ENCODE data around the gene CD300H.

The CD300H gene

DNA sequence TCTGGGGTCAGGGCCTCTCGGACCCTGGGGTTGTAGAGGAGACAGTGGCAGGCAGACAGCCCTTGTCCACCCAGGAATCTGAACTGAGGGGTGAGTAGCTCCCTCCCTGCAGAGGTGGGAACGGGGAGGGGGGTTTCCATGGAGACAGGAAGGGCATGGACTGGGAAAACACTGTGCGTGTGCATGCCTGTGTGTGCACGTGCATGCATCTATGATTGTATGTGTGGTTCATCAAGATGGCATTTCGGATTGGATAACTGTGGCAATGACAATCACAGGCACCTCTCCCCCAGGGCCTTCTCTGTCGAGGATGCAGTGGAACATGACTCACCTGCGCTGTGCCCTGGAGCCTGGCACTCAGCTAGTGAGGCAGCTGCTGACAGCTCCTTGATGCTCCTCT lies 15.3 kb downstream of the CD300H start:
- DNase-seq (ENCODE audit: low read depth in 3 of 3, low spot score in 1 of 3), result no peak

DNA sequence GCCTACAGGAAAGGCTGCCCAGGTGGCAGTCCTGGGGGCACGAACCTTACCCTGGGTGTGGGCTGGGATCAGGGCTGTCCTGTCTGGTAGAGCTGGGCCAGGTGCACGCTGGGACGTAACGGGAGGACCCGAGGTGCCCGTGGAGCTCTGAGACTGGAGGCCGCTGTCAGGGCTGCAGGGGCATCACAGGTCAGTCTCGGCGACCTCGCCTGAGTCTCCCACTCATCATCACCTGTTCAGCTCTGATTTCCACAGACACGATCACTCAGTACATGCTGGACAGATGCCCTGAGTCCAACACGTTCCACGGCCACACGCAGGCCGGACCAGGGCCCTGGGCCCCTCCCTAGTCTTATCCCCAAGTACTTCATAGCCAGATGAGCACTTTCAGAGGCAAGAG lies 16.7 kb downstream of the CD300H start:
- no peak for DNase-seq (ENCODE audit: low read depth in 3 of 3, low spot score in 1 of 3)

DNA sequence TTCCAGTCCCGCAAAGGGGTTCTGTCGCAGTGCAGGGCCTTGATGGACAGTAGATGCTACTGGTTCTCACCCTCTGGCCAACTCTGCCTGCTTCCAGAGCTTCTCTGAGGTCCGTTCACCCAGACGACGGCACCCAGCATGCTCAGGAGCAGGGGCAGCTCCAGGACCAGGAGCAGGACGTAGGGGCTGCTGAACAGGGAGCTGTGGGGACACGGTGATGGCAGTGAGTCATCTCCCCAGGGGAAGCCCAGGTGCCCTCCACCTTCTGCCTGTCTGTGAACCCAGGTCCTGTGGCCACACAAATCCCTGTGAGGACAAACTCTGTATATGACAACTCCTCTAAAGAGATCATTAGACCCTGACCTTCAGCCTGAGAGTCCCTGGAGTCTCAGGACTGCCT lies 18.0 kb downstream of the CD300H start:
- DNase-seq (ENCODE audit: low read depth in 3 of 3, low spot score in 1 of 3), result no peak

DNA sequence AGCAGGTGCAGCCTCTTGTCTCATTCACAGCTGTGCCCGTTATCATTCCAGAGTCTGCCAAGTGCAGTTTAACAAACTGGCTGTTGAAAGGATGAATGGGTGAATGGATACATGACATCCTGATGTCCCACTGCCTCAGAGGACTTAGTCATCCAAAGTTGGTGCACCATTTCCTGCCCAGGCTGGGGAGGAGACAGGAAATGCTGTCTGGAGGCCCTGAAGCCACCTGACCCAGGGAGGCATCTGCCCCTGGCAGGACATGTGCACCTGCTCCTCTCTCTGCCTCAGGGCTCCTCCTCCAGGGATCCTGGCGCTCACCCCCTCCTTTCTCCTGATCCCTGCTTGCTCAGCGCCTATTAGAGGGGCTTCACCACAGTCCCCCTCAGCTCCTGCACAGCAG lies 19.6 kb downstream of the CD300H start:
- no peak for DNase-seq (ENCODE audit: low read depth in 3 of 3, low spot score in 1 of 3)

DNA sequence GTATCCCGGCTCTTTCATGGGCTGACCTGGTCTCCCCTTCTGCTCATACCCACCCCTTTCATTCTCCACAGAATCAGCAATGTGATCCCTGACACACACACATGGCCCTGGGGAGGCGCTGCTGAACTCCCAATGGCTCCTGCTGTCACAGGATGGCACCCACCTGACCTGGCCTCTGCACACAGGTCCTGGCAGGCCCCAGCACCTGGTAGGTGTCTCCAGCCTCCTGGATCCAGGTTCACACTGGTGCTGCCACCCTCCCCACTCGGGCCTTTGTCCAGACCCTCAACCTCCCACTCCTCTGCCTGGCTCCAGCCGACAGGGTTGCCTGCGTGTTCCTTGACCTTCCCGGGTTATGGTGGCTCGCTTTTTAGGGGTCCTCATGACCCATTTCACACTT lies 20.0 kb downstream of the CD300H start:
- DNase-seq (ENCODE audit: low read depth in 3 of 3, low spot score in 1 of 3), result no peak

DNA sequence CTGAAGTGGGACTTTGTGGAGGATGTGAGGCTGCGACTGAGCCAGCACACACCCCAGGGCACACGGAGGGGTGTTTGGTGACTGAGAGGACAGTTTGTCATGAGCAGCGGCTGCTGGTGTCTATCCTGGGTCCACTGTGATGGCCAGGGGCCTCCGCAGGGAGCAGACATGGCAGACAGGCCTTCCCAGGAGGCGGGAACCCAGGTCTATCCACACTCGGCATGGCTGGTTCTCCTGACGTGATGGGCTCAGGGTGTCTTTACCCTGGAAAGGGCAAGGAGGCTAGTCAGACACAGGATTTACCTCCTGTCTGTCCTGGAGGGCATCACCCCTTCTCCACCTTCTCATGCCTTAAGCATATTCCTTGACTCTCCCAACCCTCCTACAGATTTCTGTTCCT lies 20.7 kb downstream of the CD300H start:
- no peak for DNase-seq (ENCODE audit: low read depth in 3 of 3, low spot score in 1 of 3)

DNA sequence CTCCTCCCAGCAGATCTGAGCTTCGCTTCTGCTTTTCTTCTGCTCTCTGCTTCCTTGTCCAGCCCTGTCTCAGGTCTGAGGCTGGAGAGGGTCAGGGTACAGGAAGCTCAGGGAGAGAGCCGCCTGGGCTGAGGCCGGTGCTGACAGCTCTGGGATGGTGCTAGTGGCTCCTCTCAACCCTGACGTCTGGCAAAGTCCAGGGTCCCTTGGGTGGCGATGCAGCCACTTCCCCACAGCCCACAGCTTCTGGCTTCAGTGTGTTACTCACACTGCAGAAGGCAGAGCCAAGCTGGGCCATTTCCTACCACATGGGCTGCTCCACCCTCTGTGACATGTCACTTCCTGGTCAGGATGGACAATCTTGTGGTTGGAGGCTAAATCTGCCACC lies 21.5 kb downstream of the CD300H start, which contains the start of gene CD300C:
Gene CD300C (minus strand): TSS at position 273 of the 388 bp plus-strand sequence. CDS start 333 bp downstream, outside the sequence.
- DNase-seq (ENCODE audit: low read depth in 3 of 3, low spot score in 1 of 3), result no peak

DNA sequence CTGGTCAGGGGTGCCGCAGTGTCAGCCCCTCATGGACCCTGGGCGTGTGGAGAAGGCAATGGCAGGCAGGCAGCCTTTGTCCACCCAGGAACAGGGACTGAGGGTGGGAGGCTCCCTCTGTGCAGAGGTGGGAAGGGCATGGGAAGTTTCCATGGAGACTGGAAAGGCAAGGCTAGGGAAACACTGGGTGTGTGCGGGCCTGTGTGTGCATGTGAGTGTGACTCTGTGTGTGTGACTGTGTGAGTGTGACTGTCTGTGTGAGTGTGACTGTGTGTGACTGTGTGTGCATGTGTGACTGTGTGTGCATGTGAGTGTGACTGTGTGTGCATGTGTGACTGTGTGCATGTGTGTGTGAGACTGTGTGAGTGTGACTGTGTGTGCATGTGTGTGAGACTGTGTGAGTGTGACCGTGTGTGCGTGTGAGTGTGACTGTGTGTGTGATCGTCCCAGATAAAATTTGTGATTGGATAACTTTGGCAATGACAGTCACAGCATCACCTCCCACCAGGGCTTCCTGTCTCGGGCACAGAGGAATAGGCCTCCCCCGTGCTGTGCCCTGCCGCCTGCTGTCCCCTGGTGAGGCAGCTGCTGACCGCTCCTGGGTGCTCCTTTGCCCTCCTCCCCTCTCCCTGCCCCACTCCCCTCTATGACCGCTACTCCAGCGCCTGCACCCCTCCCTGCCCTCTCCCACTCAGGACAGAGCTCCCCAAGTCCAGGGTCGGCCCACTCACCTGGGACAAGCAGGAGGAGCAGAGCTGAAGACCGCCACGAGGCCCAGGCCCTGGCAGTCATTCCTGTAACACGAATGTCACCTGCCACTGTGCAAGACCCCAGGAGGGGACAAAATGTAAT lies 22.1 kb downstream of the CD300H start:
- no peak for DNase-seq (ENCODE audit: low read depth in 3 of 3, low spot score in 1 of 3)

DNA sequence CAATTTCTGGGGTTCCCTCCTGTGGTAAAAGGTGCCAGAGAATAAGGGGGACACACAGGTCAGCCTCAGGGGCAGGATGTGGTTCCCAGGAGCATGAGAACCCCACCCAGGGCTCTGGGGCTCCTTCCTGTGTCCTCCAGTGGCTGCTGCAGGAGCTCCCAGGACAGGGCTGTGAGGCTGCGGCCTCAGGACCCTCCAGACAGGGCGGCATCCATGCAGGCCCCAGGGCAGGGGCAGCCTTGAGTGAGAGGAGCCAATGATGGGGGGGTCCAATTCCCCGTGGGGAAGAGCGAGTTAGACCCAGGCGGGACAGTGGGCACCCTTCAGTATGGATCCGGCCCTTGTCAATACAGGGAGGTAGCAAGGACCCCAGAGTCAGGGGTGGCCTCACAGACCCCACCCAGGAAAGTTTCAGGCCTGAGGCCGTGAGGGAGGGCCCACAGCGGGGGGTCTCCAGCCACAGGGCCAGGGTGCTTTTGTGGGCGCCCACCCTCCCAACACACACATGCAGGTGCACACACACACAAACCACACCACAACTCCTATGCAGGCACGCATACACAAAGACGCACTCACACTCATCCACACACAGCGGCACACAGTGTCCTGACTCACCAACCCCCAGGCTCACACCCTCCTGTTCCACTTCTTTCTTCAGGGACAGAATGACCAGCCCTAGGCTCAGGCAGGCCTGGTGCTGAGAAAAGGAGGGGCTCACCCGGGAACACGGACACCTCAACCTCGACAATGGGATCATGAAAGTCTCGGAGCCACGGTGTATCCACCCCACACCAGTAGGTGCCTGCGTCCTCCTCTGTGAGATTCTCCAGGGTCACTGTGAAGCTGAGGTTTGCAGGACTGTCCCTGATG lies 23.2 kb downstream of the CD300H start:
- DNase-seq (ENCODE audit: low read depth in 3 of 3, low spot score in 1 of 3), result no peak

DNA sequence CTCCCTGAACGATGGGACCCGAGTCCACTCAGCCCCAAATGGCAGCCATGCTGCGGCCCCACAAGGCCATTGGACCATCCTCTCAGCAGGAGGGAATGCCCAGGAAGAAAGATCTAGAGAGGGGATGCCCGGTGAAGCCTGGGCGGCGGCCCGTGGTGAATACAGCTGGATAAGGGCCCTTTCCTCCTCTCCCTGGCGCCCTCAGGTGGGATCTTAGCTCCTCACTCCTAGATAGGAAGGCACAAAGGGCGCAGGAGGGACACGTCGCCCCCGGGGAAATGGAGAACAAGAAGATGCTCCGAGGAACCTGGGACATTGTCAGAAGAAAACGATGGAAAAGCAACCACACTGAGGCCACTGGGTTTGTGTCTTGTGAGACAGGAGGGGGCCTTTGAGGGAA lies 23.9 kb downstream of the CD300H start:
- DNase-seq (ENCODE audit: low read depth in 3 of 3, low spot score in 1 of 3), result no peak

DNA sequence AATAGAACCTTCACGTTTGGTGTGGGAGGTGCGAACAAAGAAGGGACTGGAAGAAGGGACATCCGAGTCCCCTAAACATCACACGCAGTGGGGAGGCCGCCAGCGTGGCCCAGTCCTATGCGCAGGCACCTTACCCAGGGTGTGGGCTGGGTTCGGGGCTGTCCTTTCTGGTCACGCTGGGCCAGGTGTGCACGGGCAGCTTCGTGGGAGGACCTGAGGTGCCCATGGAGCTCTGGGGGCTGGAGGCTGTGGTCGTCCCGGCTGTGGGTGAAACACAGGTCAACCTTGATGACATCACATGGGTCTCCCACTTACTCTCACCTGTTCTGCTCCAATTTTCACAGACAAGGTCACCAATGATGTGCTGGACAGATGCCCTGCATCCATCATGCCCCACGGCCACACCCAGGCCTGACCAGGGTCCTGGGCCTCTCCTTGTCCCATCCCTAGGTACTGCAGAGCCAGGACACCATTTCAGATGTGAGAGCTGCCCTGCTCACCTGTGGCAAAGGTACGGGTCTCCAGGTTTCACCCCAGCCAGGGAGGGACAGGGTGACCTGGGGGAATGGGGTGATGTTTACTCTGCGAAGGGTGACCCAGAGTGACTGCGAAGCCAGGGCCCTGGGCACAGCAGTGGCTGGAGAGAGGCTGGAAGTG lies 24.5 kb downstream of the CD300H start:
- no peak for DNase-seq (ENCODE audit: low read depth in 3 of 3, low spot score in 1 of 3)

DNA sequence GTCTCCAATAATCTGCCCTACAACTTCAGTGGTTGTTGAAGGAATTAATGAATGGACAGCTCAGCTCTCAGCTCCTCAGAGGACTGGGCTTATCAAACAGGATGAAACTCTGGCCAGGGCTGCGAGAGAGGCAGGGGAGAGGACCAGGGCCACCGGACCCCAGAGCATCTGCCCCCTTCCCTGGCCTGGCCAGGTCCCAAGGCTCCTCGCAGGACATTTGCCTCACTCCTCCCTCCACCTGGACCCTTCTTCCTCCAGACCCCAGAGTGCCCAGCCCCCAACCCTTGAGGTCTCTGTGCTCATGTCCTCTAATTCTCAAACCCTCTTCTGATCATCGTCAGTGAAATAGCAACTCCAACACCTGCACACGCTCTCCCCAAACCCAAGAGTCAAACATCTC lies 25.1 kb downstream of the CD300H start:
- no peak for DNase-seq (ENCODE audit: low read depth in 3 of 3, low spot score in 1 of 3)

DNA sequence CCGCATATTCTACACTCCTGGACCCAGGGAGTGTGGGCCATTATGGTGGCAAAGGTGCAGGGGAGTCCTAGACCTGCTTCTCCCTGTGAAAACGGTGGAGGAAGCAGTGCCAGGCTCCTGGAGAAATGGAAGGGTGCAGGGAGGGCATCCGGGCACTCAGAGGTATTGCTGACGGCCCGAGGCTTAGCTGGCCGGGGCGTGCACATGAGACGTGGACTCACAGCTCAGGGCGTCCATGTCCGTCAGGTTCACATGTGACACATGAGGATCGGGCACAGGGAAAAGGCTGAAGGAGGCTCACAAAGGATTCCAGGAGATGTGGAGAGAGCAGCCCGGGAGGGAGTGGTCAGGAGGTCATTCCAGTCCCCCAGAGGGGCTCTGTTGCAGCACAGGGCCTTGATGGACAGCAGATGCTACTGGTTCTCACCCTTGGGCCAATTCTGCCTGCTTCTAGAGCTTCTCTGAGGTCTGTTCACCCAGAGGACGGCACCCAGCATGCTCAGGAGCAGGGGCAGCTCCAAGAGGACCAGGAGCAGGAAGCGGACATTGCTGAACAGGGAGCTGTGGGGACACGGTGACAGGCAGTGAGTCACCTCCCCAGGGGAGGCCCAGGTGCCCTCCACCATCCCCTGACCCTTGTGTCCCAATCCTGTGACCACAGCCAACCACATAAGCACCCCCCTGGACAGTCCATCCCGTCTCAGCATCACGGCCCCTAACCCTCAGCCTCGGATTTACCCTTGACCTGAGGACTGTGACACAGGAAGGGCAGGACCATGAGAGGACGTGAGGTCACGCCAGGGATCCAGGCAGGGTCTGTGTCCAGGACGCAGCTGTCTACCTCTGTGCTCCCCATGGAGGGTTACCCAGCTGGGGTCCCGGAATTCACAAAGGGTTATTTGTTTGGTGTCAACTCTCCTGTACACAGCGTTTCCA lies 25.9 kb downstream of the CD300H start:
- no peak for DNase-seq (ENCODE audit: low read depth in 3 of 3, low spot score in 1 of 3)

DNA sequence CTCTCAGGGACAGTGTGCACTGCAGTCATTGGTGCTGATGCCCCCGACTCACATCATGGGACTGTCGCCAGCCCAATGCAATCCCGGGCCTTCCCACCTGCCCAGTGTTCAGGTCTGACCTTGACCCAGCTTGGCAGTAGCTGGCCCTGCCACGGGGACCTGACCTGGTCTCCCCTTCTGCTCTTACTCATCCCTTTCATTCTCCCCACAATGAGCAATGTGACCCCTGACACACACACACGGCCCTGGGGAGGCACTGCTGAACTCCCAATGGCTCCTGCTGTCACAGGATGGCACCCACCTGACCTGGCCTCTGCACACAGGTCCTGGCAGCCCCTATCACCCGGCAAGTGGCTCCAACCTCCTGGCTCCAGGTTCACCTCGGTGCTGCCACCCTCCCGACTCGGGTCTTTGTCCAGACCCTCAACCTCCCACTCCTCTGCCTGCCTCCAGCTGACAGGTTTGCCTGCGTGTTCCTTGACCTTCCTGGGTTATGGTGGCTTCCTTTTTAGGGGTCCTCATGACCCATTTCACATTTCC lies 28.0 kb downstream of the CD300H start:
- DNase-seq (ENCODE audit: low read depth in 3 of 3, low spot score in 1 of 3), result no peak

DNA sequence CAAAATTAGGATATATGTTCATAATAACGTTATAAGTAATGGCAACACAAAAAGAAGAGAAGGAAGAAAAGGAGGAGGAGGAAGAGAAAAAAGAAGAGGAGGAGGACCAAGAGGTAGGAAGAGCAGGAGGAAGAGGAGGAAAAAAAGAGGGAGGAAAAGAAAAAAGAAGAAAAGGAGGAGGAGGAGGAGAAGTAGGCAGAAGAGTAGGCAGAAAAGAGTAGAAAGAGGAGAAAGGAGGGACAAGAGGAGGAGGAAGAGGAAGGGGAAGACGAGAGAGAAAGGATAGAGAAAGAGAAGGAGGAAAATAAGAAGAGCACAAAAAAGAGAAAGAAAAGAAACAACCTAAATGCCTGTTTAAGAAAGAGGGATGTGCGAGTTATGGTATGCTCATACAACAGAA lies 30.4 kb downstream of the CD300H start:
- DNase-seq (ENCODE audit: low read depth in 3 of 3, low spot score in 1 of 3), result no peak

DNA sequence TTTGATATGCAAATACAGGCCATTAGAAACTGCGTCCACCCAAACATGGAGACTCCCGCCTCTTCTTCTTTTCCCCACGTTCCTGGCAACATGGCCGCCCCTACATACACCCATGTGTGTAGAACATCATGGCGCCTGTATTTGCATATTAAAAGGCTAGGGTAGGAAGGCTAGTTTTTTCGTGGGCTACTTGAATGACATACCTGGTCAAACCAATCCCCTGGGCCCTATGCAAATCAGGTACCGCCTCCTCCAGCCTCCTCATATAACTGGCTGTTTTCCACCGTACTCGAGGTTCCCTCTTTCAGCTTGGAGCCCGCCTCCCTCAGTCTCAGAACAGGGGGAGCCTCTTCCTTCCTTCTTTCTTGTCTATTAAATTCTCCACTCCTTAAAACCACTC lies 35.2 kb downstream of the CD300H start:
- no peak for DNase-seq (ENCODE audit: low read depth in 3 of 3, low spot score in 1 of 3)

DNA sequence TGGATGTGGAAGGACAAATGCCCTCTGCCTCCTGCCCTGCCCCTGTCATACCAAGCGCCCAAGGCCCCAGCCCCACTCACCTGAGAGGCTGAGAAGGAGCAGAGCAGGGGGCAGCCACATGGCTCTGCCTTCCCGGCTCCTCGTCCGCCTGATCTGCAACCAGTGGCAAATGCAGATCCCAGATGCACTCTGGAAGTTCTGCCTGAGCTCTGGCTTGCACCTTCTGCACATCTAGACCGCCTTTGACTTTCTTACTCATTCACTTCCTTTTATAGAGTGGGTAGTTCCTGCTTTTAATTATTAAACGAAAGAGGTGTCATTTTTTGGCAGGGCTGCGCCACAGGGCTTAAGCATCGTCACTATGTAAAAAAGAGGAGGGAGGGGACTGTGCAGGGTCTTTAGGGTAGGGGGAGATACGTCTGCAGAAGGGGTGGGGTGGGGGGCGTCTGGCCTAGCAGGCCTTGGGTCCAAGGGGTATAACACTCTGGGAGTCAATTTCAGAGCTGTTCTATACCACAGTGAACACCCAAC lies 36.0 kb downstream of the CD300H start, which contains the start of gene CD300LB:
Gene CD300LB (minus strand): TSS at position 245 of the 531 bp plus-strand sequence. CDS start 125 bp downstream, at position 120.
- DNase-seq (ENCODE audit: low read depth in 3 of 3, low spot score in 1 of 3), result no peak

DNA sequence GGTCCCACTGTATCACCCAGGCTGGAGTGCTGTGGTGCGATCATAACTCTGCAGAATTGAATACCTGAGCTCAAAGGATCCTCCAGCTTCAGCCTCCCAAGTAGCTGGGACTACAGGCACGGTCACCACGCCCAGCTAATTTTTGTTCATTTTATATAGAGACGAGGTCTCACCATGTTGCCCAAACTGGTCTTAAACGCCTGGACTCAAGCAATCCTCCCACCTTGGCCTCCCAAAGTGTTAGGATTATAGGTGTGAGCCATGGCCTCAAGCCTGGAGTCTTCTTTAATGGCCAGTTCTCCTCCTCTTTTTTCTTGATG lies 36.5 kb downstream of the CD300H start:
- no peak for DNase-seq (ENCODE audit: low read depth in 3 of 3, low spot score in 1 of 3)

DNA sequence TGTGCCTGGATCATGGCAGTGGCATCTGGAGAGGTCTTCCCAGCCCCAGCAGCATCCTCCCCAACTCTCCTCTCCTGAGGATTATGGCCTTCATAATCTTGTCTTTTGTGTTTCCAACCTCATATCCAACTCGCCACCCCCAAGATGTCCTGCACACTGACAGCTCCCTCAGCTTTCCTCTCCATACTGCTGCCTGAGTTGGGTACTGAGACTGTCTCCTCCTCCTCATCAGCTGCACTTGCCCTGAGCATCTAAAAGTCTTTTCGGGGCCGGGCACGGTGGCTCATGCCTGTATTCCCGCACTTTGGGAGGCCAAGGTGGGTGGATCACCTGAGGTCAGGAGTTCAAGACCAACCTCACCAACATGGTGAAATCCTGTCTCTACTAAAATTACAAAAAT lies 38.1 kb downstream of the CD300H start:
- DNase-seq (ENCODE audit: low read depth in 3 of 3, low spot score in 1 of 3), result no peak

All from stimulated activated CD4-positive, alpha-beta T cell treated with anti-CD3 and anti-CD28 coated beads, TNF-alpha, amount 100 ng/mL, for 1 hour (primary cell).